A673 (cell line): Measurements from ENCODE around the gene THRB. TPM values are rescaled to one million over a fixed set of nuclear protein-coding genes. Genes with fewer than 3 reads are reported as not detected.

Experiments used
- BruUV-seq: library from RNA; stranded (reverse); fragments of 400-500 nt; replicated peaks from 2 replicates; lab custom pipeline; 2021; lab: Mats Ljungman, UMichigan
- CTCF ChIA-PET: fragments of 300-600 bp; sonication (Branson Sonifier 250); formaldehyde crosslinking; loops from one replicate; lab custom pipeline; 2022; ENCODE audit warnings: antibody characterized with exemption; lab: Charles Lee
- POLR2A ChIA-PET: fragments of 300-600 bp; sonication (Branson Sonifier 250); formaldehyde crosslinking; loops from one replicate; lab custom pipeline; 2022; ENCODE audit warnings: antibody characterized with exemption; ENCODE audit not compliant: low non-redundant PET; lab: Charles Lee
- DNase-seq: peaks from one replicate; pipeline ENCODE4 v3.0.0-alpha.2; 2015; ENCODE audit warnings: low spot score
- H3K27ac ChIP-seq: fragments of 200-600 bp; sonication (generic); 2 replicates; pipeline ENCODE4 v1.5.1; 2016; ENCODE audit warnings: mixed run types, low read depth, mild to moderate bottlenecking, mixed read lengths, antibody characterized with exemption, low read length; ENCODE audit not compliant: poor library complexity, severe bottlenecking
- H3K27me3 ChIP-seq: fragments of 200-600 bp; sonication (generic); replicated peaks from 2 replicates; pipeline ENCODE4 v1.6.1; 2017; ENCODE audit warnings: mixed run types, low read depth, mild to moderate bottlenecking, mixed read lengths, antibody characterized with exemption, low read length; ENCODE audit not compliant: insufficient read depth, poor library complexity
- H3K36me3 ChIP-seq: fragments of 200-600 bp; sonication (generic); 2 replicates; pipeline ENCODE4 v1.6.1; 2016; ENCODE audit warnings: mixed run types, mild to moderate bottlenecking, mixed read lengths, antibody characterized with exemption, low read length; ENCODE audit not compliant: insufficient read depth, poor library complexity, severe bottlenecking
- H3K4me1 ChIP-seq: fragments of 200-600 bp; sonication (generic); 2 replicates; pipeline ENCODE4 v1.6.1; 2017; ENCODE audit warnings: mixed run types, mild to moderate bottlenecking, mixed read lengths, antibody characterized with exemption, low read length; ENCODE audit not compliant: insufficient read depth, poor library complexity, severe bottlenecking
- H3K4me3 ChIP-seq: fragments of 200-600 bp; sonication (generic); 2 replicates; pipeline ENCODE4 v1.5.1; 2016; ENCODE audit warnings: low read depth, mixed run types, mild to moderate bottlenecking, mixed read lengths, low read length; ENCODE audit not compliant: poor library complexity, severe bottlenecking
- H3K9me3 ChIP-seq: fragments of 200-600 bp; sonication (generic); 2 replicates; pipeline ENCODE4 v1.6.1; 2016; ENCODE audit warnings: mixed run types, low read depth, mild to moderate bottlenecking, mixed read lengths, antibody characterized with exemption, low read length; ENCODE audit not compliant: poor library complexity, severe bottlenecking
- CTCF ChIP-seq: fragments of 300-800, 200-600 bp; sonication (generic); conservative IDR thresholded peaks from 2 replicates; pipeline ENCODE4 v1.5.1; 2017; ENCODE audit warnings: low read depth, mild to moderate bottlenecking, antibody characterized with exemption, low read length, moderate library complexity, mixed read lengths
- EZH2 ChIP-seq: fragments of 200-600 bp; sonication (generic); IDR thresholded peaks from 2 replicates; pipeline ENCODE4 v1.6.1; 2017; ENCODE audit warnings: borderline replicate concordance, low read depth, mild to moderate bottlenecking, mixed read lengths, antibody characterized with exemption, low read length; ENCODE audit not compliant: poor library complexity, severe bottlenecking
- intact Hi-C: fragments of 100-400 bp; cut with micrococcal nuclease; formaldehyde crosslinking; loops from one replicate; pipeline ENCODE4 v1.10.0; 2022; ENCODE audit not compliant: unreplicated experiment
- total RNA-seq: library from RNA; stranded (reverse); gene quantifications from 2 replicates; pipeline ENCODE4 v1.2.3, GENCODE V29; 2021

The THRB gene
- total RNA-seq, 1 experiment from 2014 or later = 0.11 TPM

- no peaks in the 10 kb centered on the region for H3K27me3 ChIP-seq
- ChIA-PET CTCF (interaction anchor here (0.7 to 2.2 kb wide), 2 partner anchors 175 to 232 kb away, joined by 3 to 8 read pairs; no protein-coding TSS in a partner anchor), POLR2A (no interaction called here)
- H3K4me1 ChIP-seq = no peaks in the 10 kb centered on the region
- no peak overlapping the region for H3K4me3 ChIP-seq
- no peaks in the 10 kb centered on the region for H3K9me3 ChIP-seq
- TF ChIP-seq EZH2 = no peak
- TF ChIP-seq CTCF = no peak
- no peak for DNase-seq
- BruUV-seq = no TSS peak
- H3K27ac ChIP-seq = no peak overlapping the region
- no peaks in the 10 kb centered on the region for H3K36me3 ChIP-seq
- intact Hi-C loops = loop anchor here (10.0 kb wide), 1 partner anchor 231 kb away; the partner anchor contains the start of gene THRB
Measured at GRCh38 chr3:24264011-24264410, 230.6 kb downstream of the THRB start.

- Histone ChIP-seq H3K9me3 (no peaks in the 10 kb centered on the region), H3K36me3 (no peaks in the 10 kb centered on the region), H3K27ac (no peak overlapping the region), H3K4me1 (no peaks in the 10 kb centered on the region), H3K27me3 (no peaks in the 10 kb centered on the region), H3K4me3 (no peak overlapping the region)
- POLR2A ChIA-PET = no interaction called here
- intact Hi-C loops = loop anchor here (2.0 to 10.0 kb wide), 2 partner anchors 232 to 418 kb away; partner anchors contain the start of gene THRB
- DNase-seq = no peak
- TF ChIP-seq CTCF = no peak
- TF ChIP-seq EZH2 = no peak
- CTCF ChIA-PET = interaction anchor here (2.2 kb wide), 1 partner anchor 233 kb away, joined by 8 read pairs; no protein-coding TSS in a partner anchor
- BruUV-seq = no TSS peak
Measured at GRCh38 chr3:24263069-24263668, 231.5 kb downstream of the THRB start.

- H3K36me3 ChIP-seq = no peaks in the 10 kb centered on the region
- DNase-seq = no peak
- no peak overlapping the region for H3K27ac ChIP-seq
- H3K4me3 ChIP-seq = no peak overlapping the region
- intact Hi-C loops = loop anchor here (10.0 kb wide), 1 partner anchor 233 kb away; the partner anchor contains the start of gene THRB
- H3K4me1 ChIP-seq = no peaks in the 10 kb centered on the region
- H3K27me3 ChIP-seq = no peaks in the 10 kb centered on the region
- ChIA-PET POLR2A (no interaction called here), CTCF (no interaction called here)
- no peaks in the 10 kb centered on the region for H3K9me3 ChIP-seq
- TF ChIP-seq EZH2 (no peak), CTCF (no peak)
- BruUV-seq = no TSS peak
Measured at GRCh38 chr3:24261521-24261920, 233.1 kb downstream of the THRB start.
